ENCODE data around the gene TM4SF18.

Gene TM4SF18

DNA sequence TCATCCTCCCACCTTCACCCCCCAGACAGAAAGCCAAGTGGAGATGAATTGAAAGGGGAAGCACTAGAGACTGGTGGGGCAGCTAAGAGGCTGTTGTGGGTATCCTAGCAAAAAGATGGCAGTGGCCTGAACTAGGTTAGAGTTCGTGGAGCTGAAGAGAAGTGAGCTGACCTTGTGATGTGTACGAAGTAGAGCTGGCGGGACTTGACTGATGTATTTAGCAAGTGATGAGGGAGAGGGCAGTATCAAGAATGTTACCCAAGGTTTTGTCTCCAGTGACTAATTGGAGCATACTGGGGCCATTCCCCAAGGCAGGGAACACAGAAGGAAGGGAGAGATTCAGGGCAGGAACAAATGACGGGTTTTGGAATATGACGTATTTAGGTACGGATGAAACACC, 61.8 kb downstream of the TM4SF18 start:
- Histone ChIP-seq H3K36me3 (ENCODE audit: control insufficient read depth, insufficient read depth, low read length) (no peaks in the 10 kb centered on the region), H3K4me3 (replicated peaks; ENCODE audit: low read depth, low read length) (no peak overlapping the region), H3K27me3 (replicated peaks; ENCODE audit: control insufficient read depth, insufficient read depth, low read length) (no peaks in the 10 kb centered on the region)
- TF ChIP-seq, protein P1, sequence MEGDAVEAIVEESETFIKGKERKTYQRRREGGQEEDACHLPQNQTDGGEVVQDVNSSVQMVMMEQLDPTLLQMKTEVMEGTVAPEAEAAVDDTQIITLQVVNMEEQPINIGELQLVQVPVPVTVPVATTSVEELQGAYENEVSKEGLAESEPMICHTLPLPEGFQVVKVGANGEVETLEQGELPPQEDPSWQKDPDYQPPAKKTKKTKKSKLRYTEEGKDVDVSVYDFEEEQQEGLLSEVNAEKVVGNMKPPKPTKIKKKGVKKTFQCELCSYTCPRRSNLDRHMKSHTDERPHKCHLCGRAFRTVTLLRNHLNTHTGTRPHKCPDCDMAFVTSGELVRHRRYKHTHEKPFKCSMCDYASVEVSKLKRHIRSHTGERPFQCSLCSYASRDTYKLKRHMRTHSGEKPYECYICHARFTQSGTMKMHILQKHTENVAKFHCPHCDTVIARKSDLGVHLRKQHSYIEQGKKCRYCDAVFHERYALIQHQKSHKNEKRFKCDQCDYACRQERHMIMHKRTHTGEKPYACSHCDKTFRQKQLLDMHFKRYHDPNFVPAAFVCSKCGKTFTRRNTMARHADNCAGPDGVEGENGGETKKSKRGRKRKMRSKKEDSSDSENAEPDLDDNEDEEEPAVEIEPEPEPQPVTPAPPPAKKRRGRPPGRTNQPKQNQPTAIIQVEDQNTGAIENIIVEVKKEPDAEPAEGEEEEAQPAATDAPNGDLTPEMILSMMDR (IDR thresholded peaks at IDR 0.05; ENCODE audit: insufficient read depth, low read length, poor library complexity, severe bottlenecking): no peak
- no peak for DNase-seq (ENCODE audit: extremely low read depth, insufficient read length)

DNA sequence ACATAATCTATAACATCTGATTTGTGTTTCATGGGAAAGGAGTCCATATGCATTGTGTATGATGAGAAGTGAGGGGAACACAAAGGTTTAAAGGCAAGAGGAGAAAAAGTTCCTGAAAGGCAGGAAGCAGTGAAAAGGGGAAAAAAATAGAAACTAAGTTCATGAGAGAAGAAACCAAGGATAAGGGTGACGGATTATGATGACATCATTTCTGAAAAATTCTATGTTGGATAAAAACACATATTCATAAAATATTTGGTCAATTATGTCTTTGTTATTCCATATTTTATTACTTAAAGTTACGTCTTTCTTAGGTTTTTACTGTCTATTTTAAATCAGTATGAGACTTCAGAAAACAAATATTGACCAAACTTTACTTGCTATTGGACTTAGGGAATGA, 63.3 kb downstream of the TM4SF18 start:
- TF ChIP-seq, protein P1 (IDR thresholded peaks at IDR 0.05; ENCODE audit: insufficient read depth, low read length, poor library complexity, severe bottlenecking): no peak
- DNase-seq (ENCODE audit: extremely low read depth, insufficient read length): no peak
- Histone ChIP-seq H3K36me3 (ENCODE audit: control insufficient read depth, insufficient read depth, low read length) (no peaks in the 10 kb centered on the region), H3K27me3 (replicated peaks; ENCODE audit: control insufficient read depth, insufficient read depth, low read length) (no peaks in the 10 kb centered on the region), H3K4me3 (replicated peaks; ENCODE audit: low read depth, low read length) (no peak overlapping the region)

DNA sequence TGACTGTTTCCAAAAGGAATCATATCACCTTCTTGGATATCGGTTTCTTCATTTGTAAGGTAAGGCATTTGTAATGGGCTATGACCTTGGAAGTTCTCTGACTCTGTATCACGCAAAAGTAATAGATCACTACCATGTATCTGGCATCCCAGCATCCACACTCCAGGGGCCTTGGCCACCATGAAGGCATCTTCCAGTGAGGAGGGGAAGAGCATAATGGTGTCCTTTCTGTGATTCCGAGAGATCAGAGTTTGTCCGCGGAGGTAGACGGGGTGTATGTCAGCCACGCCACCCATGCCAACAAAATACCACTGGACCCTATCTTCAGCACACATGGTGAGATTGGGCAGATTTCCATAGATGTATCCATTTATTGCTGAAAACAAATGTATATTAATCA, 63.7 kb downstream of the TM4SF18 start:
- no peaks in the 10 kb centered on the region for H3K27me3 ChIP-seq (replicated peaks; ENCODE audit: control insufficient read depth, insufficient read depth, low read length)
- TF ChIP-seq, protein P1 (IDR thresholded peaks at IDR 0.05; ENCODE audit: insufficient read depth, low read length, poor library complexity, severe bottlenecking): no peak

More for the DNA sequence above, 63.7 kb downstream of the TM4SF18 start:
- DNase-seq (ENCODE audit: extremely low read depth, insufficient read length): no peak
- no peak overlapping the region for H3K4me3 ChIP-seq (replicated peaks; ENCODE audit: low read depth, low read length)
- H3K36me3 ChIP-seq (ENCODE audit: control insufficient read depth, insufficient read depth, low read length): no peaks in the 10 kb centered on the region

Measured in GM06990 (cell line).